Astrocyte of the spinal cord (primary cell): ENCODE results near the gene BICDL1.
"Not testable (repeated sequence)": the region's sequence is repeated elsewhere in the genome, so short reads cannot be mapped to it uniquely, and the experiment has no call there.

ENCODE experiments used
- DNase-seq: peaks from one replicate; pipeline ENCODE4 v3.0.0; 2011; ENCODE audit warnings: low read depth, low spot score
- H3K4me3 ChIP-seq: 2 replicates; pipeline ENCODE4 v1.5.1; 2011; ENCODE audit warnings: low read depth, mild to moderate bottlenecking, low read length, moderate library complexity
- CTCF ChIP-seq: IDR thresholded peaks from 2 replicates; pipeline ENCODE4 v1.5.1; 2012; ENCODE audit warnings: low read depth, mild to moderate bottlenecking, low read length, inconsistent platforms
- in situ Hi-C: cut with HindIII; loops from 2 replicates; pipeline ENCODE4 v1.10.0; 2017; ENCODE audit warnings: low sequenced_read_pairs

Gene BICDL1

GRCh38 chr12:120012067-120012621, 23.1 kb downstream of the BICDL1 start:
- no peak for DNase-seq
- H3K4me3 ChIP-seq, result no peak overlapping the region
- in situ Hi-C loops, result no loop called here
- no peak for TF ChIP-seq CTCF

- no peak for TF ChIP-seq CTCF
- DNase-seq, result no peak
- in situ Hi-C loops, result no loop called here
- H3K4me3 ChIP-seq, result no peak overlapping the region
Measured at GRCh38 chr12:120013659-120014380, 24.8 kb downstream of the BICDL1 start.

GRCh38 chr12:120014381-120014735, 25.3 kb downstream of the BICDL1 start:
- DNase-seq, H3K4me3 ChIP-seq, in situ Hi-C loops: not testable (repeated sequence)

- H3K4me3 ChIP-seq, result no peak overlapping the region
- DNase-seq, result no peak
- in situ Hi-C loops, result no loop called here
- no peak for TF ChIP-seq CTCF
Measured at GRCh38 chr12:120015313-120015712, 26.3 kb downstream of the BICDL1 start.

- DNase-seq, H3K4me3 ChIP-seq, in situ Hi-C loops: not testable (repeated sequence)
Measured at GRCh38 chr12:120016199-120016598, 27.2 kb downstream of the BICDL1 start.

GRCh38 chr12:120019197-120019596, 30.2 kb downstream of the BICDL1 start:
- H3K4me3 ChIP-seq, result no peak overlapping the region
- in situ Hi-C loops, result no loop called here
- no peak for DNase-seq
- no peak for TF ChIP-seq CTCF

GRCh38 chr12:120019938-120020337, 30.9 kb downstream of the BICDL1 start:
- in situ Hi-C loops, result no loop called here
- no peak overlapping the region for H3K4me3 ChIP-seq
- TF ChIP-seq CTCF, result no peak
- no peak for DNase-seq
